MCF 10A (cell line): Measurements from ENCODE around the gene ANXA8. TPM values are rescaled to one million over a fixed set of nuclear protein-coding genes. Genes with fewer than 3 reads are reported as not detected.
"Not testable (repeated sequence)": the region's sequence is repeated elsewhere in the genome, so short reads cannot be mapped to it uniquely, and the experiment has no call there.

ENCODE experiments used
- Bru-seq: library from RNA; stranded (reverse); fragments of 400-500 nt; gene quantifications from one replicate; lab custom pipeline; 2021; lab: Mats Ljungman, UMichigan
- BruChase-seq, 2 experiments: library from RNA; stranded (reverse); fragments of 400-500 nt; gene quantifications; one replicate each; lab custom pipeline; 2021; lab: Mats Ljungman, UMichigan
- BruUV-seq: library from RNA; stranded (reverse); fragments of 400-500 nt; replicated peaks from 2 replicates; lab custom pipeline; 2021; lab: Mats Ljungman, UMichigan
- CTCF ChIA-PET: fragments of 300-600 bp; sonication (Branson Sonifier 250); formaldehyde crosslinking; extraction: SDS; loops from one replicate; lab custom pipeline; 2021; ENCODE audit warnings: antibody characterized with exemption, inconsistent platforms; lab: Yijun Ruan, JAX
- POLR2A ChIA-PET: fragments of 300-600, 350-650 bp; sonication (Branson Sonifier 250); formaldehyde crosslinking; extraction: SDS; loops from one replicate; lab custom pipeline; 2020; ENCODE audit warnings: antibody characterized with exemption, inconsistent platforms; lab: Yijun Ruan, JAX
- DNase-seq: peaks from one replicate; pipeline ENCODE4 v3.0.0-alpha.2; 2018; ENCODE audit not compliant: unreplicated experiment
- H3K27ac Mint-ChIP-seq: one replicate; pipeline ENCODE4 v1.8.0; 2022; ENCODE audit warnings: mild to moderate bottlenecking, low read depth, mixed read lengths; ENCODE audit not compliant: unreplicated experiment
- H3K27me3 Mint-ChIP-seq: one replicate; pipeline ENCODE4 v1.8.0; 2022; ENCODE audit warnings: mixed read lengths; ENCODE audit not compliant: insufficient read depth, unreplicated experiment
- H3K36me3 Mint-ChIP-seq: one replicate; pipeline ENCODE4 v1.8.0; 2022; ENCODE audit warnings: mild to moderate bottlenecking, moderate library complexity, mixed read lengths; ENCODE audit not compliant: insufficient read depth, unreplicated experiment
- H3K4me1 Mint-ChIP-seq: one replicate; pipeline ENCODE4 v1.8.0; 2022; ENCODE audit warnings: mixed read lengths; ENCODE audit not compliant: insufficient read depth, unreplicated experiment
- H3K4me3 Mint-ChIP-seq: one replicate; pipeline ENCODE4 v1.8.0; 2022; ENCODE audit warnings: mild to moderate bottlenecking, moderate library complexity, mixed read lengths; ENCODE audit not compliant: unreplicated experiment
- H3K9me3 Mint-ChIP-seq: one replicate; pipeline ENCODE4 v1.8.0; 2022; ENCODE audit warnings: mixed read lengths; ENCODE audit not compliant: unreplicated experiment
- intact Hi-C: fragments of 100-400 bp; cut with micrococcal nuclease; formaldehyde crosslinking; loops from 2 replicates; pipeline ENCODE4 v1.14.1; 2022
- long read RNA-seq: library from polyadenylated mRNA; stranded (forward); transcript quantifications from one replicate; pipeline ENCODE4 v2.0.0, GENCODE V29; 2022
- total RNA-seq: library from RNA; stranded (reverse); gene quantifications from 2 replicates; pipeline ENCODE4 v1.2.3, GENCODE V29; 2022

ANXA8 gene
- 47.3 and 103 TPM in 2 replicates for total RNA-seq
- Bru-seq, nascent RNA = percentile 54 among the genes with signal in this experiment
- BruChase-seq, experiment 1, labeled RNA remaining after a 6-hour chase = percentile 62 among the genes with signal in this experiment
- BruChase-seq, experiment 2, labeled RNA remaining after a 2-hour chase = percentile 67 among the genes with signal in this experiment
- long read RNA-seq, transcript ANXA8-205 (12 exons, 1,960 nt) = major isoform, 200 of 262 reads
- long read RNA-seq, partial matches to known transcripts = 5 of 262 reads
- long read RNA-seq, other reads (novel, unspliced or antisense) = 55 of 262 reads

GRCh38 chr10:47483923-47484322 is at the start of gene ANXA8:
ANXA8 (minus strand) TSS chr10:47484115; CDS start chr10:47483933, 182 bp downstream.
- H3K36me3 Mint-ChIP-seq, BruUV-seq, POLR2A ChIA-PET, H3K9me3 Mint-ChIP-seq, intact Hi-C loops, H3K27me3 Mint-ChIP-seq, H3K4me1 Mint-ChIP-seq: not testable (repeated sequence)
- CTCF ChIA-PET = interaction anchor here (0.7 kb wide), 1 partner anchor 29 kb away, joined by 3 read pairs; no protein-coding TSS in a partner anchor
- DNase-seq = peak; percentile 78
- Mint-ChIP-seq H3K4me3 (peak within 1 kb of the TSS; percentile 87), H3K27ac (peak within 1 kb of the TSS; percentile 85)

- H3K9me3 Mint-ChIP-seq, H3K4me3 Mint-ChIP-seq, POLR2A ChIA-PET, H3K4me1 Mint-ChIP-seq, DNase-seq, intact Hi-C loops, BruUV-seq, H3K27ac Mint-ChIP-seq, H3K27me3 Mint-ChIP-seq, CTCF ChIA-PET: not testable (repeated sequence)
- H3K36me3 Mint-ChIP-seq = peaks cover 10% of the 10 kb centered on the region
These were observed 39.6 kb upstream of the ANXA8 start, which contains the start of gene AGAP9 for GRCh38 chr10:47523475-47523874. AGAP9 (minus strand) TSS chr10:47523638; CDS start chr10:47523526, 112 bp downstream.

GRCh38 chr10:47502313-47502712 is 18.4 kb upstream of the ANXA8 start:
- H3K4me1 Mint-ChIP-seq, intact Hi-C loops, CTCF ChIA-PET, H3K36me3 Mint-ChIP-seq, H3K4me3 Mint-ChIP-seq, POLR2A ChIA-PET, DNase-seq, H3K9me3 Mint-ChIP-seq, BruUV-seq, H3K27ac Mint-ChIP-seq, H3K27me3 Mint-ChIP-seq: not testable (repeated sequence)

- CTCF ChIA-PET, DNase-seq, POLR2A ChIA-PET, H3K27ac Mint-ChIP-seq, H3K9me3 Mint-ChIP-seq, intact Hi-C loops, H3K4me1 Mint-ChIP-seq, H3K27me3 Mint-ChIP-seq, H3K4me3 Mint-ChIP-seq, BruUV-seq, H3K36me3 Mint-ChIP-seq: not testable (repeated sequence)
These were observed 10.3 kb upstream of the ANXA8 start for GRCh38 chr10:47494226-47494625.

GRCh38 chr10:47491600-47491999 is 7.7 kb upstream of the ANXA8 start, which contains the start of gene FAM25G:
FAM25G (minus strand) TSS chr10:47491700; CDS start chr10:47491674, 26 bp downstream.
- BruUV-seq, H3K9me3 Mint-ChIP-seq, H3K36me3 Mint-ChIP-seq, intact Hi-C loops, H3K27me3 Mint-ChIP-seq, H3K4me1 Mint-ChIP-seq, DNase-seq, H3K4me3 Mint-ChIP-seq, CTCF ChIA-PET, H3K27ac Mint-ChIP-seq, POLR2A ChIA-PET: not testable (repeated sequence)

GRCh38 chr10:47489630-47490029 is 5.7 kb upstream of the ANXA8 start:
- CTCF ChIA-PET, H3K4me3 Mint-ChIP-seq, H3K36me3 Mint-ChIP-seq, H3K27me3 Mint-ChIP-seq, H3K27ac Mint-ChIP-seq, H3K4me1 Mint-ChIP-seq, intact Hi-C loops, DNase-seq, POLR2A ChIA-PET, H3K9me3 Mint-ChIP-seq, BruUV-seq: not testable (repeated sequence)

GRCh38 chr10:47485943-47486342 is 2.0 kb upstream of the ANXA8 start:
- H3K27ac Mint-ChIP-seq, H3K27me3 Mint-ChIP-seq, POLR2A ChIA-PET, H3K4me3 Mint-ChIP-seq, intact Hi-C loops, BruUV-seq, H3K9me3 Mint-ChIP-seq, H3K4me1 Mint-ChIP-seq, H3K36me3 Mint-ChIP-seq, CTCF ChIA-PET: not testable (repeated sequence)
- peak; percentile 14 for DNase-seq

DNA sequence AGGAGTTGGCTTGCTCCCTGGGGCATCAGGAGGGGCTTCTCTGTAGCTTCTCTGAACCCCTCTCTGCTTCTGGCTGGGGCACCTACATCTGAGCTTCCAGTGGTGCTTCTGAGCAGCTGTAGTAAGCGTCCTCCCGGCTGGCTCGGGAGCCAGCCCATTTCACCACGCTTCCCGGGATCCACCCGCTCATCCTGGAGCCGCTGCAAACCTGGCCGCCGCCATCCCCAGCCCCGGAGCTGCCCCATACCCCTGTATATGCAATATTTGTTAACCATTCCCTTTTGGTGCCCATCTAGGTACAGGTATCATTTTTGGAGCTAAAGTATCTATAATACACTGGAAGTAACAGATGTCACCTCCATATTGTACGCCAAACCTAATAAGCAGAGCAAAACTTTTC is 871 bp upstream of the ANXA8 start:
- CTCF ChIA-PET, H3K27ac Mint-ChIP-seq, intact Hi-C loops, H3K9me3 Mint-ChIP-seq, DNase-seq, H3K27me3 Mint-ChIP-seq, H3K4me1 Mint-ChIP-seq, BruUV-seq, H3K36me3 Mint-ChIP-seq, H3K4me3 Mint-ChIP-seq, POLR2A ChIA-PET: not testable (repeated sequence)

DNA sequence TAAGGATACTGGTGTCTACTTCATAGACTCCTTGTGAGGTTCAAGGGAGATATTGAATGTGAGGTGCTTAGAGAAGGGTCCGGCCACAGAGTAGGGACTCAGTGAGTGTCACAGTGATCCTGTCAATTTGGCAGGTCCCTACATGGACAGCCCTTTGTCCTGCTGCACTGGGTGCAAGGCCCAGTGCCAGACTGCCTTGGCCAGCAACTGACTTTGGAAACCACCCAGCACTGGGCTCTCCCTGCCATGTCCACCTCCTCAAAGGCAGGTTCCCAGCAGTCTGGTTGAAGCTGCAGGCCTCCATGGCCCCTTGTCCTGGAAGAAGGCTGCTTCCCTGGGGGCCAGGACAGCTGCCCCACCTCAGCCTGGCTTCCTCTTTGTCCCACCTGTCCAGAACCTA is 1.5 kb downstream of the ANXA8 start:
- H3K27me3 Mint-ChIP-seq, H3K4me3 Mint-ChIP-seq, H3K36me3 Mint-ChIP-seq, intact Hi-C loops, H3K27ac Mint-ChIP-seq, CTCF ChIA-PET, DNase-seq, H3K9me3 Mint-ChIP-seq, H3K4me1 Mint-ChIP-seq, POLR2A ChIA-PET: not testable (repeated sequence)
- BruUV-seq = TSS peak; percentile 37
